Panc1 (cell line): ENCODE data around the gene FRMPD4. TPM values are rescaled to one million over a fixed set of nuclear protein-coding genes. Genes with fewer than 3 reads are reported as not detected.

ENCODE experiments used
- ATAC-seq: fragments of 200-7000 bp; cut with Tn5 transposase; 2 replicates; pipeline ENCODE4 v1.9.1; 2020; ENCODE audit warnings: mild to moderate bottlenecking, moderate library complexity
- BruUV-seq: library from RNA; stranded (reverse); fragments of 400-500 nt; replicated peaks from 2 replicates; lab custom pipeline; 2021; lab: Mats Ljungman, UMichigan
- CTCF ChIA-PET: fragments of 300-600 bp; sonication (Branson Sonifier 250); formaldehyde crosslinking; loops from one replicate; lab custom pipeline; 2022; ENCODE audit warnings: antibody characterized with exemption; lab: Charles Lee
- POLR2A ChIA-PET: fragments of 300-600 bp; sonication (Branson Sonifier 250); formaldehyde crosslinking; loops from one replicate; lab custom pipeline; 2022; ENCODE audit warnings: antibody characterized with exemption; lab: Charles Lee
- DNase-seq: peaks from one replicate; pipeline ENCODE4 v3.0.0-alpha.2; 2010; ENCODE audit warnings: low read depth, low spot score
- H3K27ac ChIP-seq: 2 replicates; pipeline ENCODE4 v1.5.1; 2011; ENCODE audit warnings: mild to moderate bottlenecking, low read length, inconsistent platforms
- H3K27me3 ChIP-seq: fragments of 200-500 bp; sonication (Bioruptor generic); 2 replicates; pipeline ENCODE4 v1.6.0; 2014; ENCODE audit warnings: low read length, inconsistent platforms; ENCODE audit not compliant: control insufficient read depth, insufficient read depth
- H3K36me3 ChIP-seq: fragments of 200-500 bp; sonication (Bioruptor generic); 2 replicates; pipeline ENCODE4 v1.5.1; 2014; ENCODE audit warnings: inconsistent platforms, mild to moderate bottlenecking, low read length, moderate library complexity; ENCODE audit not compliant: control insufficient read depth, insufficient read depth
- H3K4me1 ChIP-seq: 2 replicates; pipeline ENCODE4 v1.5.1; 2011; ENCODE audit warnings: inconsistent platforms, mild to moderate bottlenecking, low read length, moderate library complexity; ENCODE audit not compliant: control insufficient read depth, insufficient read depth
- H3K4me3 ChIP-seq, 2 experiments: 2 replicates each; pipeline ENCODE4 v1.5.1; 2011 to 2012; ENCODE audit warnings: low read depth in 2 of 2, low read length in 2 of 2, mild to moderate bottlenecking in 2 of 2, inconsistent platforms in 1 of 2, moderate library complexity in 1 of 2
- H3K9me3 ChIP-seq: fragments of 200-500 bp; sonication (Bioruptor generic); 2 replicates; pipeline ENCODE4 v1.5.1; 2014; ENCODE audit warnings: low read depth, mild to moderate bottlenecking, inconsistent platforms, low read length, moderate library complexity; ENCODE audit not compliant: control insufficient read depth, insufficient read depth
- POLR2AphosphoS5 ChIP-seq: IDR thresholded peaks from 2 replicates; pipeline ENCODE4 v1.6.1; 2012; ENCODE audit warnings: mild to moderate bottlenecking, low read depth, low read length, moderate library complexity
- REST ChIP-seq, 2 experiments: IDR thresholded peaks; 2 replicates each; pipeline ENCODE4 v1.6.1; 2011 to 2012; ENCODE audit warnings: low read depth in 2 of 2, control low read depth in 1 of 2, low read length in 1 of 2, mild to moderate bottlenecking in 1 of 2, moderate library complexity in 1 of 2; ENCODE audit not compliant: insufficient read depth in 1 of 2
- SIN3A ChIP-seq: IDR thresholded peaks from 2 replicates; pipeline ENCODE4 v1.6.1; 2012; ENCODE audit warnings: low read depth, mild to moderate bottlenecking, low read length, moderate library complexity, borderline replicate concordance; ENCODE audit not compliant: insufficient read depth
- TCF7L2 ChIP-seq: IDR thresholded peaks from 2 replicates; pipeline ENCODE4 v1.6.1; 2011; ENCODE audit warnings: mild to moderate bottlenecking, low read depth, low read length, inconsistent platforms
- in situ Hi-C: cut with HindIII; loops from 2 replicates; pipeline ENCODE4 v1.10.0; 2016; ENCODE audit warnings: low sequenced_read_pairs, low pct_unique_long_range_greater_than_20kb
- intact Hi-C: fragments of 100-400 bp; cut with micrococcal nuclease; formaldehyde crosslinking; loops from one replicate; pipeline ENCODE4 v1.10.0; 2022; ENCODE audit not compliant: unreplicated experiment
- total RNA-seq: library from RNA; stranded (reverse); gene quantifications from one replicate; pipeline ENCODE4 v1.2.1, GENCODE V29; 2021; ENCODE audit not compliant: unreplicated experiment
- TF ChIP-seq, protein P1 (sequence below): fragments of 450-650 bp; IDR thresholded peaks from 2 replicates; pipeline ENCODE4 v1.5.1; 2017; ENCODE audit warnings: mild to moderate bottlenecking

Gene FRMPD4
- total RNA-seq, 1 experiment from 2014 or later, result not detected

DNA sequence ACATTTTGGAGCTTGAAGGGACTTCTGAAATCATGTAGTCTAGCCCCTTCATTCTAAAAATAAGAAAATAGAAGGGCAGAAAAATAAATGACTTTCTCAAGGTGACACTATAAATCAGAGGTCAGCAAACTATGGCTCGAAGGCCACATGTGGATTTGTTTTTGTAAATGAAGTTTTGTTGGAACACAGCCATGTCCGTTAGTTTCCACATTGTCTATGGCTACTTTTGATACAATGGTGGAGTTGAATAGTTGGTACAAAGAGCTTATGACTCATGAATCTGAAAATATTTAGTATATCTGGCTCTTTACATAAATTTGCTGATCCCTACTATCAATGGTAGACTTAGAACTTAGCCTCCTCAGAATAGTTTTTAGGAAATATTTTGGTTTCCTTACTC is 350.5 kb downstream of the FRMPD4 start:
- Histone ChIP-seq H3K36me3 (no peaks in the 10 kb centered on the region), H3K27ac (no peak overlapping the region), H3K4me3 (no peak overlapping the region), H3K9me3 (no peaks in the 10 kb centered on the region), H3K27me3 (no peaks in the 10 kb centered on the region), H3K4me1 (no peaks in the 10 kb centered on the region)
- no peak for TF ChIP-seq TCF7L2
- no peak for TF ChIP-seq REST (IDR thresholded peaks at IDR 0.05; ENCODE audit: insufficient read depth in 1 of 2, low read depth in 2 of 2, low read length in 1 of 2)
- TF ChIP-seq SIN3A, result no peak
- TF ChIP-seq, protein P1, sequence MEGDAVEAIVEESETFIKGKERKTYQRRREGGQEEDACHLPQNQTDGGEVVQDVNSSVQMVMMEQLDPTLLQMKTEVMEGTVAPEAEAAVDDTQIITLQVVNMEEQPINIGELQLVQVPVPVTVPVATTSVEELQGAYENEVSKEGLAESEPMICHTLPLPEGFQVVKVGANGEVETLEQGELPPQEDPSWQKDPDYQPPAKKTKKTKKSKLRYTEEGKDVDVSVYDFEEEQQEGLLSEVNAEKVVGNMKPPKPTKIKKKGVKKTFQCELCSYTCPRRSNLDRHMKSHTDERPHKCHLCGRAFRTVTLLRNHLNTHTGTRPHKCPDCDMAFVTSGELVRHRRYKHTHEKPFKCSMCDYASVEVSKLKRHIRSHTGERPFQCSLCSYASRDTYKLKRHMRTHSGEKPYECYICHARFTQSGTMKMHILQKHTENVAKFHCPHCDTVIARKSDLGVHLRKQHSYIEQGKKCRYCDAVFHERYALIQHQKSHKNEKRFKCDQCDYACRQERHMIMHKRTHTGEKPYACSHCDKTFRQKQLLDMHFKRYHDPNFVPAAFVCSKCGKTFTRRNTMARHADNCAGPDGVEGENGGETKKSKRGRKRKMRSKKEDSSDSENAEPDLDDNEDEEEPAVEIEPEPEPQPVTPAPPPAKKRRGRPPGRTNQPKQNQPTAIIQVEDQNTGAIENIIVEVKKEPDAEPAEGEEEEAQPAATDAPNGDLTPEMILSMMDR, result no peak
- no peak for TF ChIP-seq POLR2AphosphoS5
- in situ Hi-C loops (no loop called here), intact Hi-C loops (no loop called here)
- ATAC-seq, result no peak
- ChIA-PET CTCF (no interaction called here), POLR2A (no interaction called here)
- DNase-seq, result no peak
- BruUV-seq, result no TSS peak

DNA sequence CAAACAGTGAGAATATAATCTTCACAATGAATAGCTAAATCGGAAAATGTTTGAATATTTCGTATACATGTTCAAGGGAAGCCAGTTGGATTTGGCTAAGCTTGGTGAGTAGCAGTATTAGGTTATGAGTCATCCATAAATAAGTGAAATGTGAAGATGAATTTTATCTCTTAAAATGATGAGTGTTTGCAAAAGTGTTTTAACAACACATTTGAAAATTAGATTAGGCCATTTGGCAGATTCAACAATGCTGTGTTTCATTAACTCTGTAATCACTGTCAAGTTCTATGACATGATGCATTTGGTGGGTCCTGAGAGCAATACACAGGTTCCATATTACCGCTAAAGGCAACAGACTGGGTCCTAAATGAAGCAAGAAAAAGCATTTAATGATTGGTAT is 351.1 kb downstream of the FRMPD4 start:
- H3K27me3 ChIP-seq, result no peaks in the 10 kb centered on the region
- no peak for DNase-seq
- CTCF ChIA-PET, result no interaction called here
- no peaks in the 10 kb centered on the region for H3K9me3 ChIP-seq
- H3K4me1 ChIP-seq, result no peaks in the 10 kb centered on the region
- BruUV-seq, result no TSS peak
- POLR2A ChIA-PET, result no interaction called here
- intact Hi-C loops, result no loop called here
- in situ Hi-C loops, result no loop called here
- H3K27ac ChIP-seq, result no peak overlapping the region
- H3K4me3 ChIP-seq, result no peak overlapping the region
- TF ChIP-seq POLR2AphosphoS5 (no peak), REST (IDR thresholded peaks at IDR 0.05; ENCODE audit: insufficient read depth in 1 of 2, low read depth in 2 of 2, low read length in 1 of 2) (no peak)
- TF ChIP-seq, protein P1, result no peak
- no peak for ATAC-seq
- H3K36me3 ChIP-seq, result no peaks in the 10 kb centered on the region
